Mucosa of gallbladder (tissue), 1 donor: Measurements from ENCODE around the gene TEX261. TPM values are rescaled to one million over a fixed set of nuclear protein-coding genes. Genes with fewer than 3 reads are reported as not detected.

Source experiments
- DNase-seq: peaks from one replicate; pipeline ENCODE4 v3.0.0-alpha.2; 2020; ENCODE audit warnings: low spot score
- total RNA-seq: library from RNA; stranded (reverse); gene quantifications from one replicate; pipeline ENCODE4 v1.2.1, GENCODE V29; 2021
- donor health status: DM: no; HTN: no; CAD: no.

The TEX261 gene
- total RNA-seq, 1 donor from 2014 or later: 62.8 TPM

DNA sequence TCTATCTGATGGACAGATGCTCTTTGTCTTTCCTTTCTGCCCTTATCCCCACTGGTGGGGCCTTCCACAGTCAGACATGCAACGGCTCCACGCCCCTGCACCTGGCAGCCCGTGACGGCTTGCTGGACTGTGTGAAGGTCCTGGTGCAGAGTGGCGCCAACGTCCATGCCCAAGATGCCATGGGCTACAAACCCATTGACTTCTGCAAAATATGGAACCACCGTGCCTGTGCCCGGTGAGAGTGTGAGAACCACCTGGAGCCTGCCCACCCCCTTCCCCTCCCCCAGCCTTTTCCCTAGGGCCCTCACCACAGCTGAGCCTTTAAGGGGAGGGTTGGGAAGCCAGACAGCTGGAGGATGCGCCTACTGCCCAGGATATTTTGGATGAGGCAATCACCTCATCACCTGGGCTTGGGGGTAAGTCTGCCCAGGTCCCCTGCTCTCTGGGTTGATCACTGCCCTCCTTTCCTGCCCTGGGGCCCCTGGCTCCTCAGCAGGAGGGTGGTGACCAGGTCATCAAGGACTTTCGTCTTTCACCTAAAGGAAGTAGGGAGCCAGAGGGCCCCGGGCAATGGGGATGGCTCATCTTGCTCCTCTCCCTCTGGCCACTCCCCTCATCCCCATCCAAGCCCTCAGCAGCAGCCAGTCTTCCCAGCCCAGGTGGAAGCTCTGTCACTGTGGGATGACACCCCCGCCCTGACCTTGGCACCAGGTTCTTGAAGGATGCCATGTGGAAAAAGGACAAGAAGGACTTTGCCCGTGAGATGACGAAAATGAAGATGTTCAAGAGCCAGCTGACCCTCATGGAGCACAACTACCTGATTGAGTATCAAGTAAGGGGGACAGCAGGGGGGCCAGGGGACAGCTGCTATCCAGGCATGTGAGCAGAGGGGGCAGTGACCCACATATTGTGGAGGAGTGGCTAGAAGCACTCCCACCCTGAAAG is 12.5 kb downstream of the TEX261 start:
- no peak for DNase-seq

DNA sequence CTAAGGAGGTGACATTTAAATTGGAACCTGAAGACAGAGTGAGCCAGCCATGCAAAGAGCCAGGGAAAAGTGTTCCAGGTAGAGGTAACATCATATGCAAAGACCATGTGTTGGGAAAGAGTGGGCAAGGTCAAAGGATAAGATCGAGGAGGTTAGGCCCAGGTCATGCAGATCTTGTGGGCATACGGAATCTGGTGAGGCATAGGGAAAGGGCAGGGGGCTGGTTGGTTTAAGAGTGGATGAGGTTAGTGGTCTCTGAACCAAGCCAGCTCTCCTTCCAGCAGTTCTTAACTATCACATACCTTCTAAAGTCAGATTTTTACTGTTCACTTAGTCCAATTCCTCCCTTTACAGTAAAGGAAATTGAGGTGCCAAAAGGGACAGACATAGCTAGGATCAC is 13.3 kb downstream of the TEX261 start:
- no peak for DNase-seq

- no peak for DNase-seq
Observed at GRCh38 chr2:70979626-70980025, 15.0 kb downstream of the TEX261 start.

GRCh38 chr2:70979180-70979488 is 15.5 kb downstream of the TEX261 start:
- no peak for DNase-seq

DNA sequence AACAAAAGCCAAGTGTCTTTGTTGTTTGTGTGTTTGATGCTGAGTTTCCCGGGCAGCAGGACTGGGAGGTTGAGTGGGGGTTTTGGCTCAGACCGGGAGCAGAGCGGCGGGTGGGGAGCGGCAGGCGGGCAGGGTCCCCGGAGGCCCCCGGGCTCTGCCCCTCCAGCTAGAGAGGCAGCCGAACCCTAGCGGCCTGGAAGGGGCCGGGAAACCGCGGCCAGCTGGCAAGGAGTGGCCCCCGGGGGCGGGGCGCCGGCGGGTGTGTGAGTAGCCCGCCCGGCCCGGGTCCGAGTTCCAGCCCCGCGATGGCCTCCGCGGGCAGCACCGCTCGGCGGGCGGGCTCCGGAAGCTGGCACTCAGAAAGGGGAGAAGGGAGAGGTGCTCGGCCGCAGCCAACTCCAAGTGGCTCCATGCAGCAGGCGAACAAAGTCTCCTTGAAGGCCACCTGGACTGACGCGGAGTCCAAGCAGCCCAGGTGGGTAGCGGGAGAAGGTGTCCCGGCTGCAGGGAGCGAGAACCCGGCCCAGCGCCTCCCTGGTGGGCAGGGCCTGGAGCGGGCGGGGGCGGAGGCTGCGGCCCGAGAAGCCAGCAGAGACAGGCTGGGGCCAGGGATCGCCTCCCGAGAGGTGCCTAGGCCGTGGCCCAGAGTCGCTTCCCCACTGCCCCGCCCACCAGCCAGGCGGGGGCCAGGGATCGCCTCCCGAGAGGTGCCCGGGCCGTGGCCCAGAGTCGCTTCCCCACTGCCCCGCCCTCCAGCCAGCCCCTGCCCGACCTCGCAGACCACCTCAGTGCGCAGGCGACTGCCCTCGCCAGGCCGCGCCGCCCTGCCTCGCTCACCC is 16.1 kb downstream of the TEX261 start, which contains the start of gene ANKRD53:
Gene ANKRD53, plus strand, starts transcription at position 290 of the 839 bp plus-strand sequence. Its CDS starts 16 bp downstream, at position 306.
- no peak for DNase-seq

DNA sequence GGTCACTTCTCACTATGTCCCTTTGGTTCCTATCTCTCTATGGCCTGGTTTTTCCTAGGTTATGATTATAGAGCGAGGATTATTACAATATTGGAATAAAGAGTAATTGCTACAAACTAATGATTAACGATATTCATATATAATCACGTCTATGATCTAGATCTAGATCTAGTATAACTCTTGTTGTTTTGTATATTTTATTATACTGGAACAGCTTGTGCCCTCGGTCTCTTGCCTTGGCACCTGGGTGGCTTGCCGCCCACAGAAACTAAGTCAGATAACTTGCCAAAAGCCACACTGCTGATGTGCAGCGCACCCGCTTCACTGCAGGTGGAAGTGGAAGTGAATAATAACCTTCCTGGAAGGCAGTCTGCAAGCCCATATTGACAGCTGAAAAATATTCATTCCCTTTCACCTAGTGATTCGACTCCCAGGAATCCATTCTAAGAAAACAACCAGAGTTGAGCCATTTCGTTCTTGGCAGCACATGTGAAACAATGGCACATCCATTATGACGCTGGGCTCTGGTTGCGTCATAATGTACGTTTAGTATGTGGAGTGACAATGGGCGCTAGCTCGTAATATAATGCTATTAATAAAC is 17.0 kb downstream of the TEX261 start:
- no peak for DNase-seq

DNA sequence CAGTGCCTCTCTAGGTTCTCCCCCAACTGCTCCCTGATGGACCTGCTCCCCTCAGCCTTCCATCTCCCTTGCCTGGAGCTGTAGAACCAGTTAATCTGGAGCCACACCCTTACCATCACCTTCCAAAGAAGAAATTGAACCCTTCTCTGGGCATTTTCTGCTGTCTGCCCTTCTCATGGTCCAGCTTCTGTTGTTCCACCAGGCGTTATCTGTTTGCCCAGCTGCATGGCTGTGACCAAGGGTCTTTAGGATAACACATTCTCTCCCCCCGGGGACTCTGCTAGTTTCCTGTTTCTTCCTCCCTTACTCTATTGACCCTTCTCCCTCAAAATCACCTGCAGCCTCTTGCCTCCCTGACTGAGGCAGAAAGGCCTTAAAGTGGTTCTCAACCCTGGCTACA is 19.4 kb downstream of the TEX261 start:
- peak; percentile 6 for DNase-seq

DNA sequence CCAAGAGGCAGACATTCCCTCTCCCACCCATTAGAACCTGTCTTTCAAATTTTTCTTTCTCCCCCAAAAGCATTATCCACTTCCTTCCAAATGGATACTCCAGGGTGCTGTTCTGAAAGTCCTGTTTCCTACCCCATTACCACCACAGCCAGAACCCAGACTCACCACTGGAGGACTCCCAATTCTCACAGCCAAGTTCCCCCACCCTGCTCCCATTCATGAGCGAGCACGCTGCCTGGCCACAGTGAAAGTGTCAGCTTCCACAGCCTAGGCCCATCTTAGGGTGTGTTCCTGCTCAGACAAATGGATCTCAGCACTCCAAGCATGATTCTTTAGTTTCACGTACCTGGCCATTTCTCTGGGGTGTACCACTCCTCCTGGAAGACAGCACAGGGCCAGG is 20.1 kb downstream of the TEX261 start:
- DNase-seq: peak; percentile 4

GRCh38 chr2:70967189-70967588 is 27.5 kb downstream of the TEX261 start:
- no peak for DNase-seq

DNA sequence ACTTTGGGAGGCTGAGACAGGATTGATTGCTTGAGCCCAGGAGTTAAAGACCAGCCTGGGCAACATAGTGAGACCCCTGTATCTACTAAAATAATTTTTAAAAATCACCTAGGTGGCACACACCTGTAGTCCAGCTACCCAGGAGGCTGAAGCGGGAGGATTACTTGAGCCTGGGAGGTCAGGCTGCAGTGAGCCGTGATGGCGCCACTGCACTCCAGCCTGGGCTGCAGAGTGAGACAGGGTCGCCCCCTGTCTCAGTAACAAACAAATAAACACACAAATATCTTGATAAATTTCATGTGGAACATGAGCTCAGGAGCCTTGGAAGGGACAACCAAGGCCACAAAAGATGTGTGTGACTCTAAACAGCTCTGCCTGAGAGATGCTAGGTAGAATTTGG is 28.0 kb downstream of the TEX261 start:
- DNase-seq: peak; percentile 3

GRCh38 chr2:70965506-70965905 is 29.2 kb downstream of the TEX261 start:
- DNase-seq: peak; percentile 3

DNA sequence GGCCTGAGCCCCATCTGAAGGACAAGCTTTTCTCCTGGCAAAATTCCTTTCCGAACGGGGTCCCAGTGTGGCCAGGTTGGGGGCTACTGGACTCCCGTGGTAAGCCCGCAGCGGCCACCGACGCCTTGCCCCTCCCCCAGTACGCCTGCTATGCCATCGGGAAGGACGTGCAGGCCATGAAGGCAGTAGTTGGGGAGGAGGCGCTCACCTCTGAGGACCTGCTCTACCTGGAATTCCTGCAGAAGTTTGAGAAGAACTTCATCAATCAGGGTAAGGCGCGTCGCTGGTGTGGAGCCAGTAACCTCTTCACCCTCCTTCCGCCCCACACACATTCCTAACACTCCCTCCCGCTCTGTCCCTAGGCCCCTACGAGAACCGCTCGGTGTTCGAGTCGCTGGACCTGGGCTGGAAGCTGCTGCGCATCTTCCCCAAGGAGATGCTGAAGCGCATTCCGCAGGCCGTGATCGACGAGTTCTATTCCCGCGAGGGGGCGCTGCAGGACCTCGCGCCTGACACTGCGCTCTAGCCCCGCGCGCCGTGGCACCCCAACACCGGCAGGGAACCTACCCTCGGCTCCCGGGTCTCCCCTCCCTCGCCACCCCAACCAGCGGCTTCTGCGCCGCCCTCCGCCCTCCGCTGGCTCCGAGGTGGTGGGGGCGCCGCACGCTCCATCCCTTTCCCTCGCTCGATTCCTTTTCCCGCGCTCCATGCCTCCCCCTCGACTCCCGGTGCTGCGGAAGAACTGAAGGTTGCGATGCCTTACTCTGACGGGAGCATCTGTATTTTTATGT is 29.9 kb downstream of the TEX261 start:
- DNase-seq: peak; percentile 71

DNA sequence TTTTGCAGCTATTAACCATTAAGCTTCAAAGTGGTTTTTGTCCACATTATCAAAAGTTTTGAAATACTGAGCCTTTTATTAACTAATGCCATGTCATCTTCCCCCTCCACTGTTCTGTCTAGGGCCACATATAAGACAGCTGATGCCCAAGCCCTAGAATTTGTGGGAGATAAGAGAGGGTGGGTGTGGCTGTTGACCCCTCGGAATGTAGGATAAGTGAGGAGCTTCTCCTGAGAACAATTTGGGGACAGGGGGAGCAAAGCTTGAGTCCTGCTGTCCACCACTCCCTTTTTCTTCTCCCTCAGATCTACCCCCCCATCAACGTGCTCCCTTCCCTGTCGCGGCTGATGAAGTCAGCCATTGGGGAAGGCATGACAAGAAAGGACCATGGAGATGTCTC is 30.5 kb downstream of the TEX261 start:
- DNase-seq: peak; percentile 3

DNA sequence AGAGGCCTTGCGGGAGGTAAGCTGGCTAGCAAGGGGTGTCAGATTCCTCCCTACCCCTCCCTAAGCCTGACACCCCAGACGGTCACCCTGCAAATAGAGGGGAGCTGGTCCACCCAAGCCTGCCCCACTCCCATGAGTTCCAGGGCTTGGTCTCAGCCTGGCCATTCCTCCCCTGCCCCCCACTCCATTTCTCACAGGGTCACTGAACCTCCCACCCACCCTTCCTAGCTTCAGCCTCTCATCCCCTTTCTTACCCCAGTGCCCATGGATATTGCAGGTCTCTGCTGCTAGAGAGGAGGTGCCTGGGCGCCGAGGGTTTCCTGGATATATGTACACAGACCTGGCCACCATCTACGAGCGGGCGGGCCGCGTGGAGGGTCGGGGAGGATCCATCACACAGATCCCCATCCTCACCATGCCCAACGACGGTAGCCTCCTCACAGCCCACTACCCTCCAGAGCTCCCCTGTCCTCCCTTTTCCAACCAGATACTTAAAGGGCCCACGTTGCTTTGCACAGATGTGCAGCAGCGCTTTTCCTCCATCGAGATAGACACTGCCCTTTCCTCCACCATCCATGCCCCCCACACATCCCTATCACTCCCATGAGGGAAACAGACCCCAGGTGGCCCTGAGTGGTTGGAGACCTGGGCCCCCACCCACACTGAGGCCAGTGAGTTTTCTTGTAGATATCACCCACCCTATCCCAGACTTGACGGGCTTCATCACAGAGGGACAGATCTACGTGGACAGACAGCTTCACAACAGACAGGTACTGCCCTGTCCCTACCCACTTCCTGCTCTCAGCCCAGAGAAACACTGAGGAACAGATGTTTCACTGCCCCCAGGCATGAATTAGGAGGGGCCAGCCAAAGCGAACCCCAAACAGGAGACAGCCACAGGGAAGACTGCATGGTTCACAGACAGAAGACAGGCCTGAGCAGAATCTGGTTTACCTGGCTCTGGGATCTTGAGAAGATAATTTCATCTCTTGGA is 31.5 kb downstream of the TEX261 start:
- DNase-seq: peak; percentile 8

GRCh38 chr2:70962211-70962884 is 32.3 kb downstream of the TEX261 start:
- peak; percentile 7 for DNase-seq

- DNase-seq: no peak
Observed at GRCh38 chr2:70961648-70961994, 33.1 kb downstream of the TEX261 start.

DNA sequence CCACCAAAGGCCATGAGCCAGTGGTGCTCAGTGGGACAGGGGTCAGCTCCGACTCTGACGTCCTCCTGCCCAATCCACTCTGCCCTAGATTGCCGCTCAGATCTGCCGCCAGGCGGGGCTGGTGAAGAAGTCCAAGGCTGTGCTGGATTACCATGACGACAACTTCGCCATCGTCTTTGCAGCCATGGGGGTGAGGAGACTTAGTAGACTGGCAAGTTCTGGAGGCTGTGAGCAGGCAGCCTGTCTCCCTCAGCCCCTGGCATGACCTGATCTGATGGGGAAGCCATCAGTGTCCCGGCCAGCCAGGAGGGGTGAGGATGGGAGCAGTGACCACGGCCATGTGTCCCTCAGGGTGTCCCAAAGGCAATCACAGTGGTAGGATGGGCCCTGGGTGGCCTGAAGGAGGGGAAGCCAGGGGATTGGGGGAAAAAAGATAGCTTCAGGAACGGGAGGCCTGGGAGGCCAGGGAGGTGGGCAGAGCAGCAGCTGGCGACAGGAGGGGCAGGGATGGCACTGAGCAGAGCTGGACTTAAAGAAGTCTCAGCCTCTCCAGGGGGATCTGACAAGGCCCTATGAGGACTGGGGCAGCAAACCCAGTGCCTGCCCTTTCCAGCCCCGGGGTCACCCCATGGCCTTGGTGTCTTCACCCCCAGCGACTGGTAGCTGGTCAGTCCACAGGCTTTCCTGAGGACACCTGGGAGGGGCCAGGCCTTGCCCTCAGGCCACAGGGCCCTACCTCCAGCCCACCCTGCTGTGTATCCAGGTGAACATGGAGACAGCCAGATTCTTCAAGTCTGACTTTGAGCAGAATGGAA is 33.6 kb downstream of the TEX261 start:
- peak; percentile 2 for DNase-seq

DNA sequence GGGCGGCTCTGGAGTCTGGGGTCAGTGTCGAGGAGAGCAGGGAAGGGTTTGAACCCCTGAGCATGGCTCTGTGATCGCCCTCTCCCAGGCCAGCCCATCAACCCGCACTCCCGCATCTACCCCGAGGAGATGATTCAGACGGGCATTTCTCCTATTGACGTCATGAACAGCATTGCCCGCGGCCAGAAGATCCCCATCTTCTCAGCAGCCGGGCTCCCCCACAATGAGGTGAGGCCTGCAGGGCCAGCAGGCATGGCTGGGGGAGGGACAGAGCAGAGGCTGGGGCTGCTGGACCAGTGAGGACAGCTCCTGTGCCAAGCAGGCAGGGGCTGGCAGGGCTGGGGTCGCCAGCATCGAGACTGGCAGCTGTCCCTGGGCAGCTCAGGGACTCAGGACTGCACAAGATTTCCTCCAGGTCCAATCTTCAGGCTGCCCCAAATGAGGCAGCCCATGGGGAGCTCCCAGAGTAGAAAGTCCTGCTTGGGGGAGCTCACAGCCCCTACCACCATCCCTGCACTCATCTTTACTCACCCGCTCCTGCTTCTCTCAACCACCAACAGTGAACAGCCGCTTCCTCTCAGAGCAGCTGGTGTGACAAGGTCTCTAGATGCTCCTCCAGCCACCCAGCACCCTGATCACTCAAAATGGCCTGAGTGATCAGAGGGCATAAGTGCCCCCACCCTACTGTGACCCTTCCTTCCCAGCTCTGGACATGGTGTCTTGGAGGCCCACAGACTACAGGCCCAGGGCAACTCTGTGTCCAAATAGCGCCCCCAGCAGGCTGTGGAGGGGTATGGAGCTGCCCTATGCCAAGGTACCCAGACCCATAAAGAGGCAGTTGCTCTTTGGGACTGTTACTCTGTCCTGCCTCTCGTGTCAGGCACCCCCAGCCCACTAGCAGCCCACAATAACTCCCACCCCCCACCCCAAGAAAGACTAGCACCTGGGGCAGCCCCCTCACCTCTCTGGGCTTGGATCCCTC is 34.5 kb downstream of the TEX261 start:
- DNase-seq: peak; percentile 7
